ENCODE data around the gene SYMPK. TPM values are rescaled to one million over a fixed set of nuclear protein-coding genes. Genes with fewer than 3 reads are reported as not detected.
A peak's percentile ranks its signal among the peaks of the same experiment; 100 is the strongest.

Gene SYMPK
- total and polyA plus RNA-seq, 2 experiments from 2014 or later, result 33.4 to 41.6 TPM

DNA sequence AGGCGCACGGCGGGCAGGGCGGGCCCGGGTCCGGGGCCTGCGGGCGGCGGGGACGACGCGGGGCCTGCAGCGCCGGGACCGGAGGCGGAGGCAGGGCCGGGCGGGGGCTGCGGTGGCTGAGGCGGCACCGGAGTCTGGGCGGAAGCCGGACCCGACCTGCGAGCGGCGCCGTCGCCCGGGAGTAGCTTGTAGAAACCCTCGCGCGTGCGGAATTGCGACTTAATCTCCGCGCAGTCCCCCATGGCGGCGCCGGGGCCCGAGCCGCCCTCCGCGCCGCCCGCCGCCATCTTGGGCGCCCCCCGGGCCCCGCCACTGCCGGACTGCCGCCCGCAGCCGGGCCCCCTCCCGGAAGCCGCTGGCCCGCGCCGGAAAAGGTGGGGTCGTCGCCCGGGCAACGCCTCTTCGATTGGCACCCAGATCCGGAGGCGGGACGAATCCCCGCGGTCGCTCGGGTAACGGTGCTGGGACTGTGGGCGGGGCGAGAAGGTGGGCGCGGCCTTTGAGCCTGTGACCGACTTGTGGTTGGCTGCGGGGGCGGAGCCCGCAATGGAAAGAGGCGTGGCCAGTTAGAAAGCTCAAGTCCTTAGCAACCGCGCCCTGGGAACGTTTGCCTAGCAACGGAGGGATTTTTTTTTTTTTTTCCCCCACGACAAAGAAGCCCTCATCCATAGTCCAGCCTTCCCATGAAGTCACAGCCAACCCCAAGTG, 70.3 kb downstream of the SYMPK start, which contains the start of gene DMWD:
Gene DMWD (minus strand): TSS at position 376 of the 708 bp plus-strand sequence. CDS start 89 bp downstream, at position 287.
- DNase-seq (ENCODE audit: low spot score), result peak; percentile 100
- Histone ChIP-seq H3K9me2 (replicated peaks; ENCODE audit: insufficient read depth) (no peaks in the 10 kb centered on the region), H3K27ac (peak within 1 kb of the TSS; percentile 55), H3K27me3 (no peaks in the 10 kb centered on the region), H3K4me2 (peak within 1 kb of the TSS; percentile 95), H3K36me3 (replicated peaks; ENCODE audit: insufficient read depth, low read depth) (no peaks in the 10 kb centered on the region), H3K4me3 (peak within 1 kb of the TSS; percentile 91), H4K20me1 (ENCODE audit: insufficient read depth, poor library complexity, severe bottlenecking) (peaks cover 5% of the 10 kb centered on the region), H2AFZ (peak within 1 kb of the TSS; percentile 35), H3K79me2 (peaks cover 35% of the 10 kb centered on the region), H3K4me1 (ENCODE audit: insufficient read depth) (no peaks in the 10 kb centered on the region), H3K9me3 (ENCODE audit: low read depth) (no peaks in the 10 kb centered on the region)
- no peak for TF ChIP-seq EZH2 (IDR thresholded peaks at IDR 0.05; ENCODE audit: borderline replicate concordance)
- TF ChIP-seq CTCF (IDR thresholded peaks at IDR 0.05; ENCODE audit: poor library complexity), result no peak
- no peak for TF ChIP-seq EZH2phosphoT487 (IDR thresholded peaks at IDR 0.05; ENCODE audit: low read depth, severe bottlenecking, unreplicated experiment)
- under 1% methylated on average over 34 of the region's 86 CpGs for WGBS (ENCODE audit: low lambda C conversion rate, missing lambda C conversion rate)

GRCh38 chr19:45791744-45792469, 71.0 kb downstream of the SYMPK start:
- peaks cover 35% of the 10 kb centered on the region for H3K79me2 ChIP-seq
- 19% methylated on average over 13 of the region's 31 CpGs for WGBS (ENCODE audit: low lambda C conversion rate, missing lambda C conversion rate)

DNA sequence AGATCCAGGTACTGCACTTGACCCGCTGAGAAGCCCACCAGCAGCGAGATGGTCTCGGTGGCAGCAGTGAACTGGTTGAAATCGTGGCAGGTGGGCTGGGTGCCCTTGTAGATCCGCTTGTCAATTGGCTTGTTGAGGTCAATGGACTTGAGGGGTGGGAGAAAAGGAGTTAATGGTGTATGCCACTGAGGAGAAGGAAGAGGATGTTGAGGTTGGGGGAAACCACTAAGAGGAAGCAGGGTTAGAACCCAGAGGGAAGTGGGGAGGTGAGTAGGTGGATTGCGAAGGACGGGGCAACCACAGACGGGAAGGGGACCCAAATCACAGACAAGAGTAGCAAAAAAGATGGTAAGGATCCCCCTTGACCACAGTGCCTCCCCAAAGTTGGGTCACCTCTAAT, 72.0 kb downstream of the SYMPK start:
- Histone ChIP-seq H3K4me3 (no peak overlapping the region), H4K20me1 (ENCODE audit: insufficient read depth, poor library complexity, severe bottlenecking) (peaks cover 5% of the 10 kb centered on the region), H2AFZ (no peak overlapping the region), H3K4me1 (ENCODE audit: insufficient read depth) (no peaks in the 10 kb centered on the region), H3K36me3 (replicated peaks; ENCODE audit: insufficient read depth, low read depth) (no peaks in the 10 kb centered on the region), H3K27ac (no peak overlapping the region), H3K9me2 (replicated peaks; ENCODE audit: insufficient read depth) (no peaks in the 10 kb centered on the region), H3K79me2 (peaks cover 35% of the 10 kb centered on the region), H3K9me3 (ENCODE audit: low read depth) (no peaks in the 10 kb centered on the region), H3K4me2 (peak overlapping the region; percentile 95), H3K27me3 (no peaks in the 10 kb centered on the region)
- DNase-seq (ENCODE audit: low spot score), result no peak
- WGBS (ENCODE audit: low lambda C conversion rate, missing lambda C conversion rate), result 96% methylated on average over 8 of the region's 8 CpGs
- TF ChIP-seq CTCF (IDR thresholded peaks at IDR 0.05; ENCODE audit: poor library complexity) (no peak), EZH2phosphoT487 (IDR thresholded peaks at IDR 0.05; ENCODE audit: low read depth, severe bottlenecking, unreplicated experiment) (no peak), EZH2 (IDR thresholded peaks at IDR 0.05; ENCODE audit: borderline replicate concordance) (no peak)

More at GRCh38 chr19:45791744-45792469, 71.0 kb downstream of the SYMPK start:
- H3K4me2 ChIP-seq, result peak overlapping the region; percentile 95
- H4K20me1 ChIP-seq (ENCODE audit: insufficient read depth, poor library complexity, severe bottlenecking), result peaks cover 5% of the 10 kb centered on the region
- no peaks in the 10 kb centered on the region for H3K9me2 ChIP-seq (replicated peaks; ENCODE audit: insufficient read depth)
- H3K4me1 ChIP-seq (ENCODE audit: insufficient read depth), result no peaks in the 10 kb centered on the region
- DNase-seq (ENCODE audit: low spot score), result no peak
- TF ChIP-seq CTCF (IDR thresholded peaks at IDR 0.05; ENCODE audit: poor library complexity) (no peak), EZH2phosphoT487 (IDR thresholded peaks at IDR 0.05; ENCODE audit: low read depth, severe bottlenecking, unreplicated experiment) (no peak), EZH2 (IDR thresholded peaks at IDR 0.05; ENCODE audit: borderline replicate concordance) (no peak)
- peak overlapping the region; percentile 35 for H2AFZ ChIP-seq
- no peaks in the 10 kb centered on the region for H3K9me3 ChIP-seq (ENCODE audit: low read depth)
- H3K4me3 ChIP-seq, result peak overlapping the region; percentile 91
- peak overlapping the region; percentile 55 for H3K27ac ChIP-seq
- no peaks in the 10 kb centered on the region for H3K27me3 ChIP-seq
- no peaks in the 10 kb centered on the region for H3K36me3 ChIP-seq (replicated peaks; ENCODE audit: insufficient read depth, low read depth)

Measured in hepatocyte (in vitro differentiated cells).